Hippocampal formation (tissue), 2 donors: ENCODE data around the gene TMEM141.
"Not testable (repeated sequence)": the region's sequence is repeated elsewhere in the genome, so short reads cannot be mapped to it uniquely, and the experiment has no call there.

Experiments used
- DNase-seq, 2 donors: peaks; one replicate each; lab custom pipeline; 2025; lab: John Stamatoyannopoulos, UW

The TMEM141 gene

GRCh38 chr9:136833381-136834048 is 42.4 kb downstream of the TMEM141 start:
- DNase-seq, result not testable (repeated sequence)

- no peak for DNase-seq
Observed at GRCh38 chr9:136835162-136835931, 44.2 kb downstream of the TMEM141 start.

GRCh38 chr9:136835932-136836904 is 45.1 kb downstream of the TMEM141 start:
- DNase-seq, result no peak

GRCh38 chr9:136837146-136837855 is 46.2 kb downstream of the TMEM141 start:
- no peak for DNase-seq

GRCh38 chr9:136837856-136838277 is 46.7 kb downstream of the TMEM141 start:
- not testable (repeated sequence) for DNase-seq

GRCh38 chr9:136838314-136839228 is 47.4 kb downstream of the TMEM141 start:
- no peak for DNase-seq

GRCh38 chr9:136839229-136840139 is 48.3 kb downstream of the TMEM141 start:
- DNase-seq, result no peak

GRCh38 chr9:136840140-136840876 is 49.2 kb downstream of the TMEM141 start:
- no peak for DNase-seq

GRCh38 chr9:136840877-136841645 is 49.9 kb downstream of the TMEM141 start:
- DNase-seq, result peak; percentile 63 to 76

- not testable (repeated sequence) for DNase-seq
Observed at GRCh38 chr9:136841646-136842379, 50.7 kb downstream of the TMEM141 start.

- DNase-seq, result peak; percentile 68 to 72
Observed at GRCh38 chr9:136842380-136842948, 51.3 kb downstream of the TMEM141 start, which contains the start of gene AJM1. Gene AJM1 (plus strand): TSS chr9:136842478. CDS start chr9:136844415, 1,937 bp downstream.
